DOHH2 (cell line): ENCODE data around the gene LAMA3.

Source experiments
- EZH2phosphoT487 ChIP-seq: fragments of 200-600 bp; sonication (generic); IDR thresholded peaks from 2 replicates; pipeline ENCODE4 v1.6.1; 2017; ENCODE audit warnings: borderline replicate concordance, mild to moderate bottlenecking, antibody characterized with exemption, low read length, moderate library complexity, mixed read lengths
- TF ChIP-seq, protein P1 (sequence below): fragments of 200-600 bp; sonication (generic); IDR thresholded peaks from one replicate; pipeline ENCODE4 v1.5.1; 2014; ENCODE audit warnings: antibody characterized with exemption, mild to moderate bottlenecking, low read depth, low read length; ENCODE audit not compliant: poor library complexity, severe bottlenecking

GRCh38 chr18:23870676-23871380, 181.6 kb downstream of the LAMA3 start:
- TF ChIP-seq, protein P1, sequence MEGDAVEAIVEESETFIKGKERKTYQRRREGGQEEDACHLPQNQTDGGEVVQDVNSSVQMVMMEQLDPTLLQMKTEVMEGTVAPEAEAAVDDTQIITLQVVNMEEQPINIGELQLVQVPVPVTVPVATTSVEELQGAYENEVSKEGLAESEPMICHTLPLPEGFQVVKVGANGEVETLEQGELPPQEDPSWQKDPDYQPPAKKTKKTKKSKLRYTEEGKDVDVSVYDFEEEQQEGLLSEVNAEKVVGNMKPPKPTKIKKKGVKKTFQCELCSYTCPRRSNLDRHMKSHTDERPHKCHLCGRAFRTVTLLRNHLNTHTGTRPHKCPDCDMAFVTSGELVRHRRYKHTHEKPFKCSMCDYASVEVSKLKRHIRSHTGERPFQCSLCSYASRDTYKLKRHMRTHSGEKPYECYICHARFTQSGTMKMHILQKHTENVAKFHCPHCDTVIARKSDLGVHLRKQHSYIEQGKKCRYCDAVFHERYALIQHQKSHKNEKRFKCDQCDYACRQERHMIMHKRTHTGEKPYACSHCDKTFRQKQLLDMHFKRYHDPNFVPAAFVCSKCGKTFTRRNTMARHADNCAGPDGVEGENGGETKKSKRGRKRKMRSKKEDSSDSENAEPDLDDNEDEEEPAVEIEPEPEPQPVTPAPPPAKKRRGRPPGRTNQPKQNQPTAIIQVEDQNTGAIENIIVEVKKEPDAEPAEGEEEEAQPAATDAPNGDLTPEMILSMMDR: no peak
- TF ChIP-seq EZH2phosphoT487: no peak
